CD4-positive, alpha-beta T cell treated with Interleukin-21 for 1 hour (primary cell): ENCODE data around the gene SHC2.
"Not testable (repeated sequence)": the region's sequence is repeated elsewhere in the genome, so short reads cannot be mapped to it uniquely, and the experiment has no call there.

Source experiments
- DNase-seq: peaks from one replicate; pipeline ENCODE4 v3.0.0-alpha.2; 2020

The SHC2 gene

DNA sequence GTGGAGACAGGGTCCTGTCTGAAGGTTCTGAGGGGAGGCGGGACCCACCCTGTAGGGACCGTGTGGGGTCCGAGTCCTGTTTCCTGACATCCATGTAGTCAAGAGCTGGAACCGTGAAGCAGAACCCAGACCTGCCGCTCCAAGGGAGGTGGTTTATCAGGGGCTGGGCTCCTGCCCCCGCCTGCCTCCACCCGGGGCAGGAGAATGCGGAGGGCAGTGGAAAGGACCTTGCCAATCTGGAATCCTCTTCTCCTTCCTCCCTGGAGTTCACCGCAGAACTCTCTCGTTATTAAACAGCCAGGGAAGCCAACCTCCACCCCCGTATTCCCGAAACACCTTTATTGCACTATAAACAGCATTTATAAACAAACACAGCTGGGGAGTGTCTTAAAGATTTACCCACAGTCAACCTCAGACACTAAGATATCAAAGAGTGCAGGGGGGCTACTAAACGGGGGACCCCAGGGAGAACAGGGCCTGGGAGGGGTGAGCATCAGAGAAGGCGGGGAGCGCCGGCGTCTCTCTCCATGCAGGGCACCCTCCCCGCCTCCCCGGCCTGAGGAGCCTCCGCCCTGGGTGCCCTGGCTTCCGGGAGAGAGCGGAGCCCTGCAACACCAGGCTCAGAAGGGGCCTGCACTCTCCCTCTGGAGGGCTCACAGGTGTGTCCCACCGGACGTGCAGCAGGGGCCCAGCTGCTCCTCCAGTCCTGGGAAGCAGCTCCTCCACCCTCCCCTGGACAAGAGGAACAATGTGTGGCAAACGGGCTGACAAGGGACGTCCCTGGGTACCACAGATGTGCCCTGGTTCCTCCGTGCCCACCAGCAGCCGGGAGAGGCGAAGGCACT is 55.5 kb downstream of the SHC2 start:
- no peak for DNase-seq

GRCh38 chr19:403221-404027 is 57.4 kb downstream of the SHC2 start:
- DNase-seq = no peak

GRCh38 chr19:402786-403185 is 58.0 kb downstream of the SHC2 start:
- DNase-seq = no peak

GRCh38 chr19:401866-402511 is 58.8 kb downstream of the SHC2 start:
- no peak for DNase-seq

- no peak for DNase-seq
These were observed 59.6 kb downstream of the SHC2 start for GRCh38 chr19:400976-401865.

DNA sequence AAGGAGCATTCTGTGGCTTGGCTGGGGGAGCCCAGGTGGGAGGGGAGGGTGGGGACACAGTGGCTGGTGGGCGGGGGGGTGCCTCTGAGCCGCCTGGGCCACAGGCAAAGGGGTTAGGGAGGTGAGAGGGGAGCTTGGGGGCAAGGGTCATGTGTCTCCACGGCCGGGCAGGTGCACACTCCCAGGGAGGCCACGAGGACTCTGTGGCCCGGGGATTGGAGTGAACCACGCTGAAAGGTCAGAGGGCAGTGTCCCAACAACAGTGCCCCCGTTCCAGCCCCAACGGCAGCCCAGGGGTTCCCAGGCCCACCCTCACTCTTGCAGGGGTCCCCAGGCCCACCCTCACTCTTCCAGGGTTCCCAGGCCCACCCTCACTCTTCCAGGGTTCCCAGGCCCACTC is 61.5 kb downstream of the SHC2 start:
- DNase-seq = no peak

- no peak for DNase-seq
These were observed 62.1 kb downstream of the SHC2 start for GRCh38 chr19:398719-399118.

GRCh38 chr19:397941-398706 is 62.7 kb downstream of the SHC2 start:
- no peak for DNase-seq

- DNase-seq = no peak
These were observed 63.5 kb downstream of the SHC2 start for GRCh38 chr19:397321-397720.

- DNase-seq = no peak
These were observed 65.4 kb downstream of the SHC2 start for GRCh38 chr19:395467-395866.

DNA sequence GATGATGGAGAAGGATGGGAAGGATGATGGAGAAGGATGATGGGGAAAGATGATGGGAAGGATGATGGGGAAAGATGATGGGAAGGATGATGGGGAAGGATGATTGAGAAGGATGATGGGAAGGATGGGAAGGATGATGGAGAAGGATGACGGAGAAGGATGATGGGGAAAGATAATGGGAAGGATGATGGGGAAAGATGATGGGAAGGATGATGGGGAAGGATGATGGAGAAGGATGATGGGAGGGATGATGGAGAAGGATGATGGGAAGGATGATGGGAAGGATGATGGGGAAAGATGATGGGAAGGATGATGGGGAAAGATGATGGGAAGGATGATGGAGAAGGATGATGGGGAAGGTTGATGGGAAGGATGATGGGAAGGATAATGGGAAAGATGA is 66.0 kb downstream of the SHC2 start:
- not testable (repeated sequence) for DNase-seq

DNA sequence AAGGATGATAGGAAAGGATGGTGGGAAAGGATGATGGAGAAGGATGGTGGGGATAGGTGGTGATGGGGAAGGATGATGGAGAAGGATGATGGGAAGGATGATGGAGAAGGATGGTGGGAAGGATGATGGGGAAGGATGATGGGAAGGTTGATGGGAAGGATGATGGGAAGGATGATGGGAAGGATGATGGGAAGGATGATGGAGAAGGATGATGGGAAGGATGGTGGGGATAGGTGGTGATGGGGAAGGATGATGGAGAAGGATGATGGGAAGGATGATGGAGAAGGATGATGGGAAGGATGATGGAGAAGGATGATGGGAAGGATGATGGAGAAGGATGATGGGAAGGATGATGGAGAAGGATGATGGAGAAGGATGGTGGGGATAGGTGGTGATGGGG is 67.3 kb downstream of the SHC2 start:
- not testable (repeated sequence) for DNase-seq

- DNase-seq = no peak
These were observed 68.4 kb downstream of the SHC2 start for GRCh38 chr19:392375-392970.

- DNase-seq = no peak
These were observed 69.0 kb downstream of the SHC2 start for GRCh38 chr19:391726-392374.

- DNase-seq = no peak
These were observed 69.7 kb downstream of the SHC2 start for GRCh38 chr19:391207-391557.

DNA sequence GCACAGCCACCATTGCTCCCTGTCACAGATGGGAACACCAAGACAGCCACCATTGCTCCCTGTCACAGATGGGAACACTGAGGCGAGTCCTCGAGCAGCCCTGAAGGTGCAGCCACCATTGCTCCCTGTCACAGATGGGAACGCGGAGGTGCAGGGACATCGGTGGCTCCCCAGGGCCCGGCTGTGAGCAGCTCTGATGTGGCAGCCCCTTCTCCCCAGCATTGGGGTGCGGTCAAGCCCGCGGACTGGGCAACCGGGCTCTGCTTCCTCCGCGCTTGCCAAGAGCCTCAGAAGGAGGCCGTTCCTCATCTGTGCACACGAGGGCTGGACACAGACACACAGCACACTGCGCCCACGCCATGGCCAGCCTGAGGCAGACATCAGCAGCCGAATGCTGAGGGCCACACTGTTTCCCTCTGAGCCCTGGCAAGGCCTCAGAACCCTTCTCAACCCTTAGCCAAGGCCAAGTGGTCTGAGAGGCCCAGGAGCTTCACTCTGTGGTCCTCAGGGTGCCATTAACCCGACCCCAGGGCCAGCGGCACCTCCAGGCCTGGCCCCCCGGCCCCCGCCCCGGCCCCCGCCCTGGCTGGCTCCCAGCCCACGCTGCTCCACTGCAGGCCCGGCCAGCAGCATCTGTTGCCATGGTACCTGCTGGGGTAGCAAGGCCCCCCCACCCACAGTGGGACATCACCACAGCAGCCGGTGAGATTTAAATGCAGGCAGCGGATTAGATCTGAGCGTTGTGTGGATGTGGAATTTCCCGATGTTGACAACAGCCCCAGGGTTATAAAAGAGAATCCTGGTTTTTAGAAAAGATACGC is 70.2 kb downstream of the SHC2 start:
- DNase-seq = no peak

GRCh38 chr19:389935-390289 is 70.9 kb downstream of the SHC2 start:
- no peak for DNase-seq

GRCh38 chr19:389255-389934 is 71.4 kb downstream of the SHC2 start:
- DNase-seq = no peak

DNA sequence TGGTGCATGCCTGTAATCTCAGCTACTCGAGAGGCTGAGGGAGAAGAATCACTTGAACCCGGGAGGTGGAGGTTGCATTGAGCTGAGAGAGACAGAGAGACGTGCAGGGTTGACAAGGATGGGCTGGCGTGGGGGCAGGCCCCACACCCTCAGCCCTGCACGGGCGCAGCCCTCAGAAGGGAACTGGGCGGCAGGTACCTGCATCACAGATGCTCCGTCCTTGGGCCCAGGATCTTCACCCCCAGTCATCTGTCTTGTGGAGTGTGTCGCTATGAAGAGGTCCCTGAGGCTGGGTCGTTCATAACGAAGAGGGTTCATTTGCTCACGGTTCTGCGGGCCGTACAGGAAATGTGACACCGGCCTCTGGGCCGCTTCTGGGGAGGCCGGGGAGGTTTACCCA is 72.1 kb downstream of the SHC2 start:
- no peak for DNase-seq

GRCh38 chr19:387777-388176 is 73.1 kb downstream of the SHC2 start:
- no peak for DNase-seq
